Measurements from ENCODE around the gene CNGA4.

- TF ChIP-seq CTCF (IDR thresholded peaks at IDR 0.05; ENCODE audit: low read depth, low read length) (no peak), POLR2A (IDR thresholded peaks at IDR 0.05; ENCODE audit: extremely low read depth, insufficient read length) (no peak), MYC (IDR thresholded peaks at IDR 0.05; ENCODE audit: low read depth, low read length) (no peak)
Observed at GRCh38 chr11:6268820-6269219, 29.9 kb downstream of the CNGA4 start.
